ENCODE data around the gene ZNF516.

The ZNF516 gene

GRCh38 chr18:76373297-76373696, 121.7 kb downstream of the ZNF516 start:
- Histone ChIP-seq H3K27ac (no peak overlapping the region), H3K9ac (no peak overlapping the region), H3K4me1 (no peaks in the 10 kb centered on the region), H3K79me2 (peaks cover 5% of the 10 kb centered on the region), H2AFZ (no peak overlapping the region), H3K9me3 (ENCODE audit: control insufficient read depth, low read length) (no peaks in the 10 kb centered on the region), H3K4me3 (ENCODE audit: low read depth, low read length) (no peak overlapping the region), H3K4me2 (ENCODE audit: low read length) (no peak overlapping the region), H3K36me3 (ENCODE audit: control insufficient read depth, insufficient read depth, low read length) (no peaks in the 10 kb centered on the region), H3K27me3 (ENCODE audit: control insufficient read depth, insufficient read depth, low read length) (no peaks in the 10 kb centered on the region)
- TF ChIP-seq CTCF (IDR thresholded peaks at IDR 0.05), result no peak

GRCh38 chr18:76371301-76372203, 123.5 kb downstream of the ZNF516 start:
- Histone ChIP-seq H3K36me3 (ENCODE audit: control insufficient read depth, insufficient read depth, low read length) (no peaks in the 10 kb centered on the region), H3K4me2 (ENCODE audit: low read length) (no peak overlapping the region), H3K27me3 (ENCODE audit: control insufficient read depth, insufficient read depth, low read length) (no peaks in the 10 kb centered on the region), H2AFZ (no peak overlapping the region), H3K4me3 (ENCODE audit: low read depth, low read length) (no peak overlapping the region), H3K9me3 (ENCODE audit: control insufficient read depth, low read length) (no peaks in the 10 kb centered on the region), H3K79me2 (peaks cover 5% of the 10 kb centered on the region), H3K4me1 (no peaks in the 10 kb centered on the region), H3K9ac (no peak overlapping the region), H3K27ac (no peak overlapping the region)
- TF ChIP-seq CTCF (IDR thresholded peaks at IDR 0.05), result no peak

GRCh38 chr18:76370686-76371085, 124.4 kb downstream of the ZNF516 start:
- no peak overlapping the region for H3K4me3 ChIP-seq (ENCODE audit: low read depth, low read length)
- no peak overlapping the region for H3K27ac ChIP-seq
- no peaks in the 10 kb centered on the region for H3K9me3 ChIP-seq (ENCODE audit: control insufficient read depth, low read length)
- H3K27me3 ChIP-seq (ENCODE audit: control insufficient read depth, insufficient read depth, low read length), result no peaks in the 10 kb centered on the region
- H3K9ac ChIP-seq, result no peak overlapping the region
- H3K4me1 ChIP-seq, result no peaks in the 10 kb centered on the region
- TF ChIP-seq CTCF (IDR thresholded peaks at IDR 0.05), result no peak
- no peaks in the 10 kb centered on the region for H3K36me3 ChIP-seq (ENCODE audit: control insufficient read depth, insufficient read depth, low read length)
- peaks cover 2% of the 10 kb centered on the region for H3K79me2 ChIP-seq
- no peak overlapping the region for H3K4me2 ChIP-seq (ENCODE audit: low read length)
- H2AFZ ChIP-seq, result no peak overlapping the region

GRCh38 chr18:76370201-76370600, 124.8 kb downstream of the ZNF516 start:
- Histone ChIP-seq H3K4me1 (no peaks in the 10 kb centered on the region), H3K9ac (no peak overlapping the region), H3K4me3 (ENCODE audit: low read depth, low read length) (no peak overlapping the region), H3K9me3 (ENCODE audit: control insufficient read depth, low read length) (no peaks in the 10 kb centered on the region), H3K36me3 (ENCODE audit: control insufficient read depth, insufficient read depth, low read length) (no peaks in the 10 kb centered on the region), H2AFZ (no peak overlapping the region), H3K79me2 (no peaks in the 10 kb centered on the region), H3K27ac (no peak overlapping the region), H3K4me2 (ENCODE audit: low read length) (no peak overlapping the region), H3K27me3 (ENCODE audit: control insufficient read depth, insufficient read depth, low read length) (no peaks in the 10 kb centered on the region)
- no peak for TF ChIP-seq CTCF (IDR thresholded peaks at IDR 0.05)

- no peaks in the 10 kb centered on the region for H3K36me3 ChIP-seq (ENCODE audit: control insufficient read depth, insufficient read depth, low read length)
- no peaks in the 10 kb centered on the region for H3K79me2 ChIP-seq
- H3K9me3 ChIP-seq (ENCODE audit: control insufficient read depth, low read length), result no peaks in the 10 kb centered on the region
- H3K27ac ChIP-seq, result no peak overlapping the region
- no peak overlapping the region for H3K9ac ChIP-seq
- no peak overlapping the region for H3K4me2 ChIP-seq (ENCODE audit: low read length)
- no peaks in the 10 kb centered on the region for H3K27me3 ChIP-seq (ENCODE audit: control insufficient read depth, insufficient read depth, low read length)
- no peak for TF ChIP-seq CTCF (IDR thresholded peaks at IDR 0.05)
- no peak overlapping the region for H3K4me3 ChIP-seq (ENCODE audit: low read depth, low read length)
- H2AFZ ChIP-seq, result no peak overlapping the region
- H3K4me1 ChIP-seq, result no peaks in the 10 kb centered on the region
Measured at GRCh38 chr18:76369791-76370190, 125.3 kb downstream of the ZNF516 start.
